ENCODE results near the gene UBE2I.

UBE2I gene

DNA sequence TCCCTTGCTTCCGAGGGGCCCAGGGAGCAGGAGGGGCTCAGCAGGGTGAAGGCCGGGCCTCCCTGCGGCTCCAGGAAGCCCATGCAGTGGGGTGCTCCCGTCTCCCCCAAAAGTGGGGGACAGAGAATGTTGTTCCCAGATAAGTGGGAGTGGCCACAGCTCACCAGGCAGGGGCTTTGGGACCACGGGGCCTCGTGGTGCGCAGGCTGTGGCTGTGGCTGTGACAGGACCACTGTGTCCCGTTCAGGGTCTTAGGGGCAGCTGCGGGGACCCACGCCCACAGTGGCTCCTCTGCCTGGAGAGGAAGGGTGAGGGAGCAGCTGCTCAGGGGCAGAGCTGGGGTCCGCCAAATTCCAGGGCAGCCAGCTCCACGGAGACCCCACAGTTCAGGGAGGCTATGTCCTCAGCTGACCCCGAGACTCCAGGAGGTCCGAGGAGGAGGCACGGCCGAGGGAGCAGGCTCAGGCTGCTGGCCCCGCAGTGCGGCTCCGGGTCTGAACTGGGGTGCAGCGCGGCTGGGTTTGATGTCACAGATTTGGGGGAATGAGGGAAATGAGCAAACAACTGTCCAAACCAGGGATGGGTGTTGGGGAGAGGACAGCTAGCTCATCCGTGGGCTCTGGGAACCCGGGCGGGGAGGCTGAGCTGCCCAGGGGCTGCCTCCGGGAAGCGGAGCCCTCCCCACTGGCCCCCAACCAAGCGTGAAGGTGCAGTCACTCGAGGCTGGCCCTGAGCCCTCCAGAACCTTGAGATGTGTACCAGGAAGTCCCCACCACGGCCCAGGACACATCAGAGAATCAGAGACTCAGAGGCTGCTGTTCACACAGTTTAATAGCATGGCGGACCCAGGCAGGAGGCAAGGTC is 30.1 kb upstream of the UBE2I start:
- DNase-seq, result no peak
- TF ChIP-seq, protein P1, sequence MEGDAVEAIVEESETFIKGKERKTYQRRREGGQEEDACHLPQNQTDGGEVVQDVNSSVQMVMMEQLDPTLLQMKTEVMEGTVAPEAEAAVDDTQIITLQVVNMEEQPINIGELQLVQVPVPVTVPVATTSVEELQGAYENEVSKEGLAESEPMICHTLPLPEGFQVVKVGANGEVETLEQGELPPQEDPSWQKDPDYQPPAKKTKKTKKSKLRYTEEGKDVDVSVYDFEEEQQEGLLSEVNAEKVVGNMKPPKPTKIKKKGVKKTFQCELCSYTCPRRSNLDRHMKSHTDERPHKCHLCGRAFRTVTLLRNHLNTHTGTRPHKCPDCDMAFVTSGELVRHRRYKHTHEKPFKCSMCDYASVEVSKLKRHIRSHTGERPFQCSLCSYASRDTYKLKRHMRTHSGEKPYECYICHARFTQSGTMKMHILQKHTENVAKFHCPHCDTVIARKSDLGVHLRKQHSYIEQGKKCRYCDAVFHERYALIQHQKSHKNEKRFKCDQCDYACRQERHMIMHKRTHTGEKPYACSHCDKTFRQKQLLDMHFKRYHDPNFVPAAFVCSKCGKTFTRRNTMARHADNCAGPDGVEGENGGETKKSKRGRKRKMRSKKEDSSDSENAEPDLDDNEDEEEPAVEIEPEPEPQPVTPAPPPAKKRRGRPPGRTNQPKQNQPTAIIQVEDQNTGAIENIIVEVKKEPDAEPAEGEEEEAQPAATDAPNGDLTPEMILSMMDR (IDR thresholded peaks at IDR 0.05; ENCODE audit: low read depth, low read length), result no peak
- H3K36me3 ChIP-seq, result no peaks in the 10 kb centered on the region
- no peaks in the 10 kb centered on the region for H3K27me3 ChIP-seq (ENCODE audit: insufficient read depth, low read depth, severe bottlenecking)
- H3K9me3 ChIP-seq (ENCODE audit: severe bottlenecking), result no peaks in the 10 kb centered on the region
- H3K27ac ChIP-seq, result no peak overlapping the region
- no peak overlapping the region for H3K4me3 ChIP-seq (ENCODE audit: low read depth, low read length)

DNA sequence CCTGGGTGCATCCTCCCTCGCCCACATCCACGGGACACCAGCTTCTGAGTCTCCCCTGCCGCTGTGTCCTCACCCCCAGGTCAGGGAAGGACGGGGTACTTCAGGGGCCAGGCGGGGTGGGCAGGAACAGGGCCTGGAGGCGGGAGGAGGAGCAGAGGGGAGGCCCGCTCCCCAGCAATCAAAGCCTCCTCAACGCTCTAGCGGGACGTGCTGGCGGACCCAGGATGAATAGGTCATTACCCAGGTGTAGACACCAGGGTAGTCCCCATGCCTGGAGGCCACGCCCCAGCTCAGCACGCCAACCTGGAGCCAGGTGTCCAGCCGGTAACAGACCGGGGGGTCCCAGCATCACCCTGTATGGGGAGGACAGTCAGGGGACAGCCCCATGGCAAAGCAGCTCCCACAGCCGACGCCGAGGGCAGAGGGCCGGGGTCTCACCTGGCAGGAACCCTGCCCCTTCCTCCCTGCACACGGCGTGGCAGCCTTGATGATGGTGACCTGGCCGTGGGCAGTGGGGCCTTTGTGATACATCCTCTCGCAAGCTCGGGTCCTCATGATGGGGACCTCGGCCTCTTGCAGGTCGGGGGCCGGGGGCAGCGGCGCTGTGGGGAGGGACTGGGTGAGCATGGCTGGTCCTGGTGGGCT is 29.4 kb upstream of the UBE2I start:
- DNase-seq, result no peak

GRCh38 chr16:1280783-1281182 is 28.7 kb upstream of the UBE2I start:
- Histone ChIP-seq H3K4me3 (ENCODE audit: low read depth, low read length) (no peak overlapping the region), H3K36me3 (no peaks in the 10 kb centered on the region), H3K9me3 (ENCODE audit: severe bottlenecking) (no peaks in the 10 kb centered on the region), H3K27ac (no peak overlapping the region), H3K27me3 (ENCODE audit: insufficient read depth, low read depth, severe bottlenecking) (no peaks in the 10 kb centered on the region)
- TF ChIP-seq, protein P1 (IDR thresholded peaks at IDR 0.05; ENCODE audit: low read depth, low read length), result no peak
- no peak for DNase-seq

More for the DNA sequence above, 29.4 kb upstream of the UBE2I start:
- no peaks in the 10 kb centered on the region for H3K27me3 ChIP-seq (ENCODE audit: insufficient read depth, low read depth, severe bottlenecking)
- no peaks in the 10 kb centered on the region for H3K9me3 ChIP-seq (ENCODE audit: severe bottlenecking)
- no peaks in the 10 kb centered on the region for H3K36me3 ChIP-seq
- no peak overlapping the region for H3K27ac ChIP-seq
- TF ChIP-seq, protein P1 (IDR thresholded peaks at IDR 0.05; ENCODE audit: low read depth, low read length), result no peak
- H3K4me3 ChIP-seq (ENCODE audit: low read depth, low read length), result no peak overlapping the region

DNA sequence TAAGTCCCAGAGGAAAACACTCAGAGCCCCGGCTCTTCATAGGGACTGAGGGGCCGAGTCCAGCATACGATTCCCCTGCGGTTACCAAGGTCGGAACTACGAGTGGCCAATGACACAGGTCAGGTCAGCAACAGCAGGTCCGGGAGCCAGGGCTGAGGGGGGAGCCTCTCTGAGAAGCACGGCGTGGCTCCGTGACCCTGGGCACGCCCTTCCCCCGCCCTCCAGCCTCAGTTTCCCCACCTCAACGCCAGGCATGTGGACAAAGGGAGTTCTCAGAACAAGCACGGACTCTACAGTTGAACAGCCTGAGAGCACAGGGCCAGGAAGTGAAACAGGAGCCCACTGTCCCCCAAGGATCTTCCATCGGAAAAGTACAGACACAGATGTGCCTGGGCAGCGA is 27.9 kb upstream of the UBE2I start:
- TF ChIP-seq, protein P1 (IDR thresholded peaks at IDR 0.05; ENCODE audit: low read depth, low read length), result no peak
- no peaks in the 10 kb centered on the region for H3K36me3 ChIP-seq
- H3K9me3 ChIP-seq (ENCODE audit: severe bottlenecking), result no peaks in the 10 kb centered on the region
- H3K27me3 ChIP-seq (ENCODE audit: insufficient read depth, low read depth, severe bottlenecking), result no peaks in the 10 kb centered on the region
- no peak for DNase-seq
- H3K27ac ChIP-seq, result no peak overlapping the region
- no peak overlapping the region for H3K4me3 ChIP-seq (ENCODE audit: low read depth, low read length)

- H3K4me3 ChIP-seq (ENCODE audit: low read depth, low read length), result no peak overlapping the region
- no peaks in the 10 kb centered on the region for H3K9me3 ChIP-seq (ENCODE audit: severe bottlenecking)
- no peak overlapping the region for H3K27ac ChIP-seq
- TF ChIP-seq, protein P1 (IDR thresholded peaks at IDR 0.05; ENCODE audit: low read depth, low read length), result no peak
- no peak for DNase-seq
- no peaks in the 10 kb centered on the region for H3K36me3 ChIP-seq
- no peaks in the 10 kb centered on the region for H3K27me3 ChIP-seq (ENCODE audit: insufficient read depth, low read depth, severe bottlenecking)
Measured at GRCh38 chr16:1282324-1282973, 27.0 kb upstream of the UBE2I start.
